Renal cortex interstitium (tissue), 11 donors: ENCODE measurements around the gene MBD3. TPM values are rescaled to one million over a fixed set of nuclear protein-coding genes. Genes with fewer than 3 reads are reported as not detected.
A peak's percentile ranks its signal among the peaks of the same experiment; 100 is the strongest.

Source experiments
- DNase-seq, 11 donors: peaks; one replicate each; pipeline ENCODE4 v3.0.0-alpha.2; 2013; ENCODE audit warnings: low read depth in 9 of 11, low spot score in 4 of 11; ENCODE audit errors: extremely low read depth in 1 of 11
- polyA plus RNA-seq, 3 donors: library from polyadenylated mRNA; unstranded; fragments of 120-200 nt; gene quantifications; one replicate each; pipeline ENCODE4 v1.2.1, GENCODE V29; 2013; ENCODE audit not compliant: insufficient read length in 3 of 3

MBD3 gene
- polyA plus RNA-seq, 3 donors = 41.3 to 77.7 (median 68.6) TPM

GRCh38 chr19:1580382-1580781 lies 12.3 kb downstream of the MBD3 start:
- no peak for DNase-seq

GRCh38 chr19:1579222-1579621 lies 13.4 kb downstream of the MBD3 start:
- DNase-seq = no peak

GRCh38 chr19:1577929-1578618 lies 14.6 kb downstream of the MBD3 start:
- no peak for DNase-seq

- no peak for DNase-seq
These were observed 15.4 kb downstream of the MBD3 start for GRCh38 chr19:1577090-1577928.

GRCh38 chr19:1576242-1577089 lies 16.2 kb downstream of the MBD3 start:
- no peak for DNase-seq

- no peak for DNase-seq
These were observed 17.1 kb downstream of the MBD3 start for GRCh38 chr19:1575323-1576241.

GRCh38 chr19:1574354-1575136 lies 18.1 kb downstream of the MBD3 start:
- DNase-seq = no peak

- DNase-seq = no peak
These were observed 19.9 kb downstream of the MBD3 start for GRCh38 chr19:1572795-1573194.

GRCh38 chr19:1571358-1571757 lies 21.3 kb downstream of the MBD3 start:
- no peak for DNase-seq

GRCh38 chr19:1570836-1571235 lies 21.8 kb downstream of the MBD3 start:
- no peak for DNase-seq

- no peak for DNase-seq
These were observed 22.7 kb downstream of the MBD3 start for GRCh38 chr19:1569997-1570396.

- DNase-seq = peak in 6 of 11 donors; percentile 63 to 80 (median 76)
These were observed 24.2 kb downstream of the MBD3 start, which contains the start of gene MEX3D for GRCh38 chr19:1568320-1569019. MEX3D (minus strand) TSS chr19:1568325; CDS start chr19:1568058, 267 bp downstream.

GRCh38 chr19:1567848-1568227 lies 24.8 kb downstream of the MBD3 start:
- no peak for DNase-seq

- no peak for DNase-seq
These were observed 25.4 kb downstream of the MBD3 start for GRCh38 chr19:1567116-1567847.

GRCh38 chr19:1566392-1567115 lies 26.1 kb downstream of the MBD3 start:
- peak; percentile 60 to 86 (median 77) for DNase-seq

GRCh38 chr19:1563251-1563650 lies 29.4 kb downstream of the MBD3 start:
- DNase-seq = no peak
